ENCODE measurements around the gene RASL11B. TPM values are rescaled to one million over a fixed set of nuclear protein-coding genes. Genes with fewer than 3 reads are reported as not detected.

The RASL11B gene
- total RNA-seq = 9.3 and 9.7 TPM in 2 replicates
- long read RNA-seq, transcript RASL11B-201 (4 exons, 1,995 nt) = major isoform, 87 of 88 reads
- long read RNA-seq, partial matches to known transcripts = 0 of 88 reads
- long read RNA-seq, other reads (novel, unspliced or antisense) = 1 of 88 reads

- peaks cover 20% of the 10 kb centered on the region for H3K4me1 Mint-ChIP-seq (ENCODE audit: low read depth)
- peak within 1 kb of the TSS; percentile 83 for H3K4me3 Mint-ChIP-seq (ENCODE audit: low read depth)
- peak within 1 kb of the TSS; percentile 85 for H3K27ac Mint-ChIP-seq
- peak; percentile 83 for DNase-seq (ENCODE audit: low spot score, unreplicated experiment)
- H3K27me3 Mint-ChIP-seq = peaks cover 22% of the 10 kb centered on the region
- peaks cover 13% of the 10 kb centered on the region for H3K9me3 Mint-ChIP-seq (ENCODE audit: low read depth)
- peaks cover 22% of the 10 kb centered on the region for H3K36me3 Mint-ChIP-seq (ENCODE audit: insufficient read depth)
- TF ChIP-seq CTCF (IDR thresholded peaks at IDR 0.05; ENCODE audit: unreplicated experiment) = peak; percentile 40
Observed at GRCh38 chr4:52861879-52862616, at the start of gene RASL11B. RASL11B (plus strand) TSS chr4:52862317; CDS start chr4:52862508, 191 bp downstream.

- H3K9me3 Mint-ChIP-seq (ENCODE audit: low read depth) = no peaks in the 10 kb centered on the region
- H3K4me1 Mint-ChIP-seq (ENCODE audit: low read depth) = peaks cover 3% of the 10 kb centered on the region
- no peak for TF ChIP-seq CTCF (IDR thresholded peaks at IDR 0.05; ENCODE audit: unreplicated experiment)
- H3K4me3 Mint-ChIP-seq (ENCODE audit: low read depth) = no peak overlapping the region
- no peaks in the 10 kb centered on the region for H3K27me3 Mint-ChIP-seq
- H3K27ac Mint-ChIP-seq = no peak overlapping the region
- no peaks in the 10 kb centered on the region for H3K36me3 Mint-ChIP-seq (ENCODE audit: insufficient read depth)
- no peak for DNase-seq (ENCODE audit: low spot score, unreplicated experiment)
Observed at GRCh38 chr4:52813546-52813945, 48.6 kb upstream of the RASL11B start.

- Mint-ChIP-seq H3K27me3 (no peaks in the 10 kb centered on the region), H3K36me3 (ENCODE audit: insufficient read depth) (no peaks in the 10 kb centered on the region), H3K4me3 (ENCODE audit: low read depth) (no peak overlapping the region), H3K9me3 (ENCODE audit: low read depth) (no peaks in the 10 kb centered on the region), H3K4me1 (ENCODE audit: low read depth) (peaks cover 16% of the 10 kb centered on the region), H3K27ac (no peak overlapping the region)
- no peak for TF ChIP-seq CTCF (IDR thresholded peaks at IDR 0.05; ENCODE audit: unreplicated experiment)
- DNase-seq (ENCODE audit: low spot score, unreplicated experiment) = no peak
Observed at GRCh38 chr4:52822583-52822971, 39.5 kb upstream of the RASL11B start.

- peaks cover 16% of the 10 kb centered on the region for H3K4me1 Mint-ChIP-seq (ENCODE audit: low read depth)
- no peak for TF ChIP-seq CTCF (IDR thresholded peaks at IDR 0.05; ENCODE audit: unreplicated experiment)
- H3K36me3 Mint-ChIP-seq (ENCODE audit: insufficient read depth) = no peaks in the 10 kb centered on the region
- H3K4me3 Mint-ChIP-seq (ENCODE audit: low read depth) = no peak overlapping the region
- DNase-seq (ENCODE audit: low spot score, unreplicated experiment) = no peak
- no peaks in the 10 kb centered on the region for H3K9me3 Mint-ChIP-seq (ENCODE audit: low read depth)
- no peaks in the 10 kb centered on the region for H3K27me3 Mint-ChIP-seq
- no peak overlapping the region for H3K27ac Mint-ChIP-seq
Observed at GRCh38 chr4:52822972-52823701, 39.0 kb upstream of the RASL11B start.

GRCh38 chr4:52823702-52824092, 38.4 kb upstream of the RASL11B start:
- H3K9me3 Mint-ChIP-seq (ENCODE audit: low read depth) = no peaks in the 10 kb centered on the region
- H3K4me1 Mint-ChIP-seq (ENCODE audit: low read depth) = peaks cover 16% of the 10 kb centered on the region
- no peaks in the 10 kb centered on the region for H3K27me3 Mint-ChIP-seq
- TF ChIP-seq CTCF (IDR thresholded peaks at IDR 0.05; ENCODE audit: unreplicated experiment) = no peak
- no peak overlapping the region for H3K27ac Mint-ChIP-seq
- DNase-seq (ENCODE audit: low spot score, unreplicated experiment) = no peak
- no peak overlapping the region for H3K4me3 Mint-ChIP-seq (ENCODE audit: low read depth)
- no peaks in the 10 kb centered on the region for H3K36me3 Mint-ChIP-seq (ENCODE audit: insufficient read depth)
